Retina (tissue), 1 donor: ENCODE results near the gene DDX24.

Source experiments
- DNase-seq: peaks from one replicate; pipeline ENCODE4 v3.0.0-alpha.2; 2016

DDX24 gene

DNA sequence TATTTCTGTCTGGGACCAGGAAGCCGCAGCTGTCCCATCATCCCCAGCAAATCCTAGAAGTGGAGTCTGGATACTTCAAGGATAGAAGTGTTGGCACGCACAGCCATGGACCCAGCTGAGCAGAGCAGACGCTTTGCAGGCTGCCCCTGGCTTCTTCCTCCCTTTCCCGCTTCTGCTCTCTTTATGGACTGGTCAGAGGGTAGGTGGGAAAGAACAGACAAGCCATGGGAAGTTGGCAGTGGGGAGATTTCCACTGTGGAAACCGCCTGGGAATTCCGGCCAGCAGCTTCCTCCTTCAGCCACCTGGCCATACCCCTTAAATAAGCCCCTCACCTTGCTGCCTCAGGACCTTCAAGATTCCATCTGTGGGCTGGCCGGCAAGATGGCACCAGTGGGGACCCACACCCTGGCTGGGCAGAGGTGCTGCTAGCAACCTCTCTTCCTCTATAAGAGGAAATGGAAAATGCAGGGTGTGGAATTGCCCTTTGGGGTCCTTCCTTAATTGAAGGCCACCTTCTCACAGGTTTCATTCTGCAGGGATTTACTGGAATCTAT, 34.2 kb downstream of the DDX24 start:
- no peak for DNase-seq

DNA sequence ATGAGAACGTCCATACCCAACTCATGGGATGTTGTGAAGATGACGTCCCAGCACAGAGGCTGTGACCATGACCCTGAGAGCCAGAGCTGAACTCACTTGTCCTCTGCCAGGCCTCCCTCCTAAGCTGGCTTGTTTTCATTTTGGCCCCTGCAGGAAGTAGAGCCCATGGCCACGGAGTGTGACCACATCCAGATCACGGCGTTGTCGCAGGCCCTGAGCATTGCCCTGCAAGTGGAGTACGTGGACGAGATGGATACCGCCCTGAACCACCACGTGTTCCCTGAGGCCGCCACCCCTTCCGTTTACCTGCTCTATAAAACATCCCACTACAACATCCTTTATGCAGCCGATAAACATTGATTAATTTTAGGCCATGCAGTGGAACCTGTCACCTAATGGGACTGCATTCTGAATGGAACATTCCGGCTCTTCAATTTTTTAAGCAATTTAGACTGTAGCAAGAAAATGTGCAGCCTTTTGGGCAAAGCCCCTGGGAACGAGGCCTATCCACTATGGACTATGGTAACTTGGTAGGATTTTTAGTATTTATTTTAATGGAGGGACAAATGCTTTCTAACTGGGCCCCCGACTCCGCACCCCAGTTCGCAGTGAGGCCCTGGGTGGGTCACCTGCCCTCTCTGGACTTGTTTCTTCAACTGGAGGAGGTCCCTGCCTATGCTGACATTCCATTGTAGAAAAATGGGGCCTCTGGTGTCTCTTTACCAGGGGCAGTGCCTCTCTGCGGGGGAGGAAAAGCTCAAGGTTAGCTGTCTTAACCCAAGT, 35.2 kb downstream of the DDX24 start:
- no peak for DNase-seq

DNA sequence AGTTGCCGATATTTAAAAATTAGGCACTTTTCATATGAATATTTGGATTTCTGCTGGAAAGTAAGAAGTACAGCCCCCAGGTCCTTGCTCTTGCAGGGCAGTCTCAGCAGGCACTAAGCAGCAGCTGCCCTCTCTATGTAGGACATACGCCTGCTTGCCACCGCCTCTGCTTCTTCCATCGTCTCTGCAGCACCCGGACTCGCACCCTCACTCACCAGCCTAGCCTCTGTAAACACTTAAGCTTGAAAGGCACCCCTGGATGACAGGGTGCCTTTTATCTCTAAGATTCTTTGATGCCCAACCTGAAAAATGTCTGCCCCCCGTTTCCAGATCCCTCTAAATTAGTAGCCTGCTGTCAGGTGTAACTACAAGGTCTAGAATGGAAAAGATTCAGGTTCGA, 35.9 kb downstream of the DDX24 start:
- DNase-seq = no peak

DNA sequence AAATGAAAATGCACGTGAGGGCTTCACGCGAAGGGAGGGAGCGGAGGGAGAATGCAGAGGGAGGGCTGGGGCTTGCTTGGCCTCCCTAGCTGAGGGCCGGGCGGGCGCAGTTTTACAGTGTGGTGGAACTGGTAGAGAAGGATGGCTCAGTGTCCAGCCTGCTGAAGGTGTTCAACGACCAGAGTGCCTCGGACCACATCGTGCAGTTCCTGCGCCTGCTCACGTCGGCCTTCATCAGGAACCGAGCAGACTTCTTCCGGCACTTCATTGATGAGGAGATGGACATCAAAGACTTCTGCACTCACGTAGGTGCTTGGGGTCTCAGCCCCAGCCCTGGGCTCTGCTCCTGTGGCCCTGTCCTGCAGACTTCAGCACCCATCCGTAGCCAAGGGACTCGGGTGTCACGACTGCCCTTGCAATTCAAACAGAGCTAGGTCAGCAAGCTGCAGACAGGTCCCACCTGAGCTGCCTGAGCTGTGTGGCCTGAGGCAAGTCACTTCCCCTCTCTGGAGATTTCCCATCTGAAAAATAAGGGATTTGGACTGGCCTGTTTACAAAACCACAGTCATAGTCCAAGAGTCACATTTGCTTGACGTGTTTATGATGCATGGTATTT, 36.4 kb downstream of the DDX24 start:
- no peak for DNase-seq

DNA sequence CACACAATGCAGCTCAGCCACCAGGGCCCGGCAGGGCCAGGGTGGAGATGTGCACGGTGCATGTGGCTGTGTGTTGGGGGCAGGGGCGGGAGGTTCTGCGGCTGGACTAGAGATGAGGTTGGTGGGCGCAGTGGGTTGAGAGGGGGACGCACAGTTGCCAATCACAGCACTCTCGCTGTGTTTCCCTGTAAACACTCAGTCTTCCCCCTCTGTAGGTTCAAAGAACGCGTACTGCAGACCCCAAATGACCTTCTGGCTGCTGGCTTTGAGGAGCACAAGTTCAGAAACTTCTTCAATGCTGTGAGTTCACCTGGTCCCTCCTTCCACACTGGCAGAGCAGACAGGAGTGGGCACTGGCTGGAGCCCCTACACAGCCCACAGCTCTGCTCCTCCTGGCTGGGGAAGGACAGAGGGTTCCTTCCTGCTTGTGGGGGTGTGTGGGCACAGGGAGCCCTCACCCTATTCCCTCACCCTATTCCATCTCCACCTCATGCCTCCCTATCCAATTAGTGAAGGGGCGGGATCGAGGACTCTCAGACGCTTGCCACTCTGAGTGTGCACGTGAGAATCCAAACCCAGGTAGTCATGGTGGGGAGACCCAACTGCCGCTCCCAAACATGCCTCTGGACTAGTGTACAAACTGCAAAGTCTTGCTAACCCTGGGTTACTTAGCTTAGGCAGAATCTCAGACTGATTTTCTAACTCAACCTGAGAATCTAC, 37.1 kb downstream of the DDX24 start:
- DNase-seq = no peak

DNA sequence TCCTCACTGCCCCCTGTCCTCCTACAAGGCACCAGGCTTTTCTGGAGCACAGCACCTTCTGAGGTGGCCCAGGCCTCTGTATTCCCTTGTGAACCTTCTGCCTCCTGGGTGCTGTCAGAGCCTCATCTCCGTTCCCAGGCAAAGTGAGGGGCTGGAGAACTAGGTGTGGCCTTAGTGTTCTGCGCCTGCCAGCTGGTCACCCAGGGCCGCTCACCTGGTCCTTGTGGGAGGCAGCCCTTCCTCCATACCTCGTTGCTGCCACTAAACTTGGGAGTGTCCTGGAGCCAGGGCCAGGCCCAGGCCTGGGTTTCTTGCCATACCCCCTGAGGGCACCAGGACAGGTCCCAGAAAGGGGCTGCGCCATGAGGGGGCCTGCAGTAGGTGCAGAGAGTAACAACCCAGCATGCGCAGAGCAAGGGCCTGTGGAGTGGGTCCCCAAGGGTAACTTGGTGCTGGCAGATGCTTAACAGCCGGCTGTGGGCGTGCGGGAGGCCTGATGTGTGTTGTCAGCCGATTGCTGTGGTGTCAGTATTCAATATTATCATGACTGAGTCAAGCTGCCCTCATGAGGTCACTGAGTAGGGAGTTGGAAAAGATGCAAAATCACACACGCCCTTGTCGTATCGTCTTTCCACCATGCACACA, 37.8 kb downstream of the DDX24 start:
- DNase-seq = no peak

DNA sequence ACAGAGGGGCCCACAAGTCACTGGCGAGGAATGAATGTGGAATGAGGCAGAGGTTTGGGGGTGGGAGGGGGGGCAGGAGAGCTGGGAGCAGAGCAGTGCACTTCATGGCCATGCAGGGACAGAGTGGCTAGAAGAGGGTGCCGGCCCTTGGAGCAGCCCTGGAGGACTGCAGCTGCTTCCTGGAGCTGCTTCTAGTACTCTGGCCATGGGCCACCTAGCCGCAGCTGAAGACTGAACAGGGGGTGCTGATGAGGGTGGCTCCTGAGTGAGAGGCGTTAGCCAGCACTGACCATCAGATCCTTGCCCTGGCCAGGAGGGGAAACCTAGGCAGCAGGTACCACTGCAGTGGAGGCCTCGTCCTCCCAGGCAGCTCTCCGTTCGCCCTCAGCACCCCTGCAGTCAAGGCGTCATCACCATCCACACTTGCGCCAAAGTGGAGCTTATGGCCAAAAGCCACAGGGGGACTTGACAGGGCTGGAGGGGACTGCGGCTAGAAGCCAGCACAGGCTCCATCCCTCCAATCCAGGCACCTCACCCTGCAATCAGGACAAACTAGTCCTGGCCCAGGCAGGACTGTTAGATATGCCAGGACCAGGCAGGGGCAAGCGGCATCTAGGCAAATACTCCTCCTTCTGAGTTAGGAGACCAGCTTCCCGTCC, 38.4 kb downstream of the DDX24 start:
- no peak for DNase-seq

DNA sequence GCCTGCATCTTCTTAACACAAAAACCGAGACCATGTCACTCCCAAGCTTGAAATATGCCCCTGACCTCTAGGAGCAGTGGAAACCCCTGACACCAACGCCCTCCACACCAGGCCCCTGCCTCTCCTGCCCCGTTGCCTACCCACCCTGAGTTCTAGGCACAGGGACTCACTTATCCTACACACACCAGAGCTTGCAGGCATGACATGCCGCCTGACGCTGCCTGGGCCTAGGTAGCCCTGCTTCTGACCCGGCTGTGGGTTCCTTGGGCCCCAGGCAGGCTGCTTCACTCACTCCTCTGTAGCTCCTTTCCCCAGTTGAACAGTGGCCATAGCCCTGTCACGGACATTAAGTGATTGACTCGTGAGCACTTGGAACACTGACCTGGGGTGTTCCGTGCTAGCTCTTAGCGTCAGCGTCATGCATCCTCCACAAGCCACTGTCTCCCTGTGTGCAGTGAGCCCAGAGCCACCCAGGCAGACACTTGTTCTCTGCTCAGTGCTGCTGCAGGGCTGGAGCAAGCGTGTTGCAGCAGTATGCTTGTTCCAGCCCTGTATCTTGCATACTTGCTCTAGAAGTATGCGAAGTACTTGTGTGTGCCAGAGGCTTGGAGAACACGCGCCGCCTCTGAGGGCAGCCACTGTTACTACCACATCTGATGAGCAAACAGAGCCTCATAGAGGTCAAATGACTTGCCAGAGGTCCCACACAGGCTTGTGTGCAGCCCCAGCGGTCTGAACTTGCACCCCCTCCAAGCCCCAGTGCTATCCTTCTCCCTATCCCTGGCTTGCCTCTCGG, 39.3 kb downstream of the DDX24 start:
- DNase-seq = no peak

DNA sequence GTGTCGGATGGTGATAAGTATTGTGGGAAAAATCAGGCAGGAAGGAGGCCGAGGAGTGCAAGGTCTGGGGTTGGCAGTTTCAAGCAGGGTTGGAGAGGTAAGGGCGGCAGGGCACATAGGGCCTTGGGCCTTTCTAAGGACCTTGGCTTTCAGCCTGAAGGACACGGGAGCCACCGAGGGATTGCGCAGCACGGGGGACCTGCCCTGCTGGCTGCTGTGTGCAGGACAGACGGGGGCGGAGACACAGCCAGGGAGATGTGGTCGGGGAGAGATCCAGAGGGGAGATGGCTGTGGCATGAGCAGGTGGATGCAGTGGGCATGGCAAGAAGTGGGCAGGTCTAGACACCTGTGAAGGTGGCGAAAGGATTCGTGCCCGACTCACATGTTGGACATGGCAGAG, 40.2 kb downstream of the DDX24 start:
- DNase-seq = no peak

DNA sequence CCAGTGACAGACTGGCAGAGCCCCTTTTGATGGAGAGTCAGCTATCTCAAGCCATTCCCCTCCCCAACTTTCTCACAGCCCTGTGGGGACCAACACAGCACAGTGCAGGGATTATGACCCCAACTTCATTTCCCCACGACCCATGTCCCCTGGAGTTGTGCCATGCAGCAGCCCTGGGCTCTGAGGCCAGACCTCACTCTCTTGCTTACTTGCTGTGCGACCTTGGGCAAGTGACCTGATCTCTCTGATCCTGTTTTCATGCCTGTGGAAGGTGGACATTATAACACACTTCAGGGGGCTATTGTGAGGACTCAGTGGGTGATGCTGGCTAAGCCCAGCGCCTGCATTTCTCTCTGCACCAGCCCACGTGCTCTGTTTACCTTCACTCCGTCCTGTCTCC, 40.8 kb downstream of the DDX24 start:
- DNase-seq = no peak

DNA sequence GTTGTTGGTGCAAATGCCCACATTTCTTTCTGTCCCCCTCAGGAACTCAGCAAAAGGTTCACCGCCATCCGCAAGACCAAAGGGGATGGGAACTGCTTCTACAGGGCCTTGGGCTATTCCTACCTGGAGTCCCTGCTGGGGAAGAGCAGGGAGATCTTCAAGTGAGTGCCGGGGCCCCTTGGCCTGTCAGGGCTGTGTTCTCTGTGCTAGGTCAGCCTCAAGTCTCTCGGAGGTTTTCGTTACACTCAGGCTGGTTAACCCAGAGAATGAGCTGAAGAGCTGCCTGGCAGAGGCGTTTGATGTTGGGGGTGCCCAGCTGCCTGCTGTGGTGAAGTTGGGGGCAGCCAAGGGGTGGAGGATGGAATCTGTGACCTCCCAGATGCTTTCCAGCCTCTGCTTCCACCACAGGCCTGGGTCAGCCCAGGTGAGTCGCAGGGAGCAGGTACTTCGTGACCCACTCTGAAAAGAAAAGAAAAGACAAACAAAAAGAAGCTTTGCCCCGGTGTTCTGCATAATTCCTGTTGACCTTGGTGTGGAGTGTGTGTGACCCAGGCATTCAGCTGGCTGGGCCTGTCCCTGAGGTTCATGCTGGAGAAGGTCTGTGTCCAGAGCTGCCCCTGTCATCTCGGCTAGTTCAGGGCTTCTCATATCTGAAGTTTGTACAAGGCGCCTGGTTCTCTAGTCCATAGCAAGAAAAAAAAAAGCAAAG, 41.9 kb downstream of the DDX24 start:
- DNase-seq = no peak

DNA sequence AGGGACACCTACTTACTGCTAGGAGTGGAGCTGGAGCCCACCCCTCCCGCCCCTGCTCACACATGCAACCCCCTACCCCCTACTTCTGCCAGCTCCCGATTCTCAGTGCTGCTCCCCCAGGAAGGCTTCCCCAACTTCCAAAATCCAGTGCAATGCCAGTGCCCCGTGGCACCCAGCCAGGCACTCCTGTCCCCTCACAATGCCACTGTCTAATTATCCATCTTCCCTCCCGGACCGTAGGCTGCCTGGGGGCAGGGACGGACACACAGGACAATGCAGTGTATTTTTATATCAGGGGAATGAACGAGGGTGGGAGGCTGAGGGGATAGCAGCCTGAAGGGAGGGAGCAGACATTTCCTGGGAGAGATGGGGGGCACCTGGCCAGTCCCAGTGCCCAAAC, 42.5 kb downstream of the DDX24 start:
- no peak for DNase-seq

DNA sequence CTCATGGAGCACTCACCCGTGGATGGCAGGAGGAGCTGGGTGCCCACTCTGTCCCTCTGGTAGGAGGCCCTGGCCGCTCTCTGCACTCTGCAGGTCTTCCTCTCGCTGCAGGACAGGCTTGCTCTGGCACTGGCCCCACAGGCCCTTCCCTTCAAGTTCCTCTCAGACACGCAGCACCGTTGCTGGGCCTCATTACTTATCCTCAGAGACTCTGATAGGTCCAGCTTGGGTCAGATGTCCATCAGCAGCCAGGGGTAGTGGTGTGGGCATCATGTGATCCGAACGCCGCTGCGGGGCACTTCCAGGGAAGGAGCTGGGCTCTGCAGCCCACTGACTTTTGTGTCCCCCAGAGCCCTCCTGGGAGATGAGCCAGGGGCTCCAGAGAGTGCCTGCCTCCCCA, 43.0 kb downstream of the DDX24 start:
- no peak for DNase-seq

DNA sequence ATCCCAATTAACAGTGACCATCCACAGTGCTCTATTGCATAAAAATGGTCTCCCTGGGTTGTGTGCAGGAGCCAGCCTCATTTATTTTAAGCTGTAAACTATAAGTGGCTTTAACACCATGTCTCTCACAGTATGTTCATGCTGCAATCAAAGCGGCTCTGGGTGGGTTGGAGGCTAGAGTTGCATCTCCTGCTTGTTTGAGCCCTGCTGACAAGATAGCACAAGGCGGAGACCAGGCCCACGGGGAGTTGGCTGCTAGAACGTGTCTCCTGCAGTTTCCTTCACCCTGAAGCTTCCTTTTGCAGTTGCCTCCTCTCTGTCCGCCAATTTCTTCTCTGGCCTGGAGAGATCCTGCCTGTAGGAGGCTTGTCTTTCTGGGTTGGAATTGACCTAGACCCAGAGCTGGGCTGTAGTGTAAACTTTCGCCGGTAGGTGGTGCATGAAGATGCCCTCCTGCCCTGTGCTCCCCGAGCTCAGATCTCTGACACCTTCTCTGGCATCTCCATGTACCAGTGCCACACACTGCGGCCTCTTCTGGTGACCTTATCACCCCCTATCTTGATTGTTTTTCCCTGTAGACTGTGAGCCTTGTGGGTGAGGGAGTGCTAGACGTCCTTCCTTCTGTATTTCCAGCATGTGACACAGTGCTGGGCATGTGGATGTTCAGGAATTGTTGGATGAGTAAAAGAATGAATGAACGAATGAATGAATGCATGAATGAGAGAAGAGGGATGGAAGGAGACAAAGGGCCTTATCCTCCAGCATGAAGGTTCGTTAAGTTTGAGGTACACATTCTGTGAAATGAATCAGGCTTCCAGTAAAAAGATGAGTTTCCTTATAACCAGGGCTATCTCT, 44.5 kb downstream of the DDX24 start:
- peak; percentile 79 for DNase-seq

DNA sequence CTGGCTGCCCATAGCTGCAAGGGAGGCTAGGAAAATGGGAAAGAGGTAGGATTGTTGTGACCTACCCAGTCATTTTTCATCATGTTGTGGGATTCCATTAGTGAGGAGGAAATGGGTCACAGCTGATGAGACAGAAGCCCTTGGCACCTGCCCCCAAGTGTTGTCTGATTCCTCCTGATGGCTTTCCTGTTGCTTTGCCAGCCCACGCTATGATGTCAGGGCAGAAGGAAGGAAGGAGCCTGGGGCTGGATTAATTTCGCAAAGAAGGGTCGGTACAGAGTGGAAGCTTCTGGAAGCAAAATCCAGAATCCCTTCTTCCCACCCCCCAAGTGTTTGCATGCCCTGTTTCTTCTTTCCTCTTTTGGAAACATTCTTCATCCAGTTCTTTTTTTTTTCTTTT, 46.1 kb downstream of the DDX24 start:
- DNase-seq = no peak

DNA sequence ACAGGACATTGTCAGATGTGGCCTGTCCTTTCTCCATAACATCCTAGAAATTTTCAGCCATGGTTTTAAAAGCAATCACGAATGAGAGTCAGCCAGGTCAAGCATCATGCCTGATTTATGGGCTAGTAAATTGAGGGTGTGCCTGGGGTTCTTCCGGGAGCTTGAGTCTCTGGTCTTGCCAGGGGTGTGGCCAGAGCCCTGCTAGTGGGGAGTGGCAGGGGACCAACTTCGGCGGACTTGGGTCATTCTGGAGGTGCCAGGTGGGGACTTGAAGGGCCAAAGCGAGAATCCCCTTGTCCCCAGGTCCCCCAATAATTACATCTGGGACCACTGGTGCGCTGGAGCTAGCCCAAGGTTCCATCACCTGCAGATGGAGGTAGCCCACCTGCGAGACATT, 49.1 kb downstream of the DDX24 start:
- no peak for DNase-seq

DNA sequence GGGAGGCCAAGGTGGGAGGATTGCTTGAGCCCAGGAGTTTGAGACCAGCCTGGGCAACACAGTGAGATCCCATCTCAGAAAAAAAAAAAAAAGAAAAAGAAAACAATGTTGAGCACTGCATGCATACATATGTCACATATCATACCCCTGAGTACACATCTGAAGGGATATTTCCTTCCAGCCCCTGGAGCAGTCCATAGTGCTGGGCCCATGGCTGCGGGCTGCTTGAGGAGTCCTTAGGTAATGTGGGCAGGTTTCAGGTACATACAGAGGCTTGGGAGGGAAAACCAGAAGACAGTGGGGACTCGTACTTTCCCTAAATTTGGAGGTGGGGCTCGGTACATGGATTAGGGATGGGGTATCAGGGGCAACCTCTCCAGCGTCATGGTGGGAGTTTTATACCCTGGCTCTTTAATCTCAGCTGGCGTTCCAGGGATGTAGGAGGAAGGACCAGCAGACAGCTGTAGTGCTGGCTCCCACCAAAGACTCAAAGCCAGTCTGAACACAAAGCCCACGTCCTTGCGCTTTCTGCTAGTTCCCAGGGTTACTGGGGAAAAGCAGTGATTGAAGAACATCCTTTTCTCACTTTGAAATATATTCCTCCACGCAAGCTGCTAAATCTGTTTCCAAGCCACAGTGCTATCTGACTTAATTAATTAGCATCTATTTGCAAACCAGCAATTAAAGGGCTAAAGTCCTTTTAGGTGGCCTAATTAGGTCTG, 49.7 kb downstream of the DDX24 start:
- peak; percentile 44 for DNase-seq

DNA sequence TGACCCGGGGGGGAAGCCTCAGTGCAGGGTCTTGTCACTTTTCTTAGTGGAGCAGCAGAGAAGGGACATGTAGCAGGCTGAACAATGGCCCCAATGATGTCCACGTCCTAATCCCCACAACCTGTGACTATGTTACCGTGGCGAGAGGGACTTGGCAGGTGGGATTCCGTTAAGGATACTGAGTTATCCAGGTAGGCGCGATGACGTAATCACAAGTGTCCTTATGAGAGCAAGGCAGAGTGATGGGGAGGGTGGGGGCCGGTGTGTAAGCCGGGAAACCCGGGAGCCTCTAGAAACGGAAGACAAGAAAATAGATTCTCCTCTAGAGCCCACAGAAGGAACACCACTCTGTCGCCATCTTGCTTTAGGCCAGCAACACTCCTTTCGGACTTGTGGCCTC, 50.4 kb downstream of the DDX24 start:
- DNase-seq = no peak

DNA sequence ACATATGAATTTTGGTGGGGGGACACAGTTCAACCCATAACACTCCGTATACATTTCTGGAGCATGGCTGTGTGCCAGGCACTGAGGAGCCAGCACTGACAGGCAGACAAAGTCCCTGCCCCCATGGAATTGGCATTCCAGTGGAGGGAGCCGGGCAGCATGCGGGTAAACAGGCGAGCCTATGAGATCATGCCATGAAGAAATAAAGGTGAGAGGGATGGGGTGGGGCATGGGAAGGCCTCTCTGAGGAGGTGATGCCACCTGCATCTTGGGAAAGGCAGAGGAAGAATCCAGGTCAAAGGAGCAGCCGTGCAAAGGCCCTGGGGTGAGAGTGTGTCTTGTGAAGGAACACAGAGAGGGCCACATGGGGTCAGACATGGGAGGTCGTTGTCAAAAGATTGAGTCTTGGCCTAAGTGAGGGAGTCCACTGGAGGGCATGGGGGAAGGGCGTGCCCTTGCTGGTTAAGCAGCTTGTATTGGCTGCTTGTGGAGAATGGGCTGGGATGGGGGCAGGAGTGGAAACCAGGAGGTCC, 51.3 kb downstream of the DDX24 start:
- DNase-seq = no peak
